GM10248 (cell line): ENCODE results near the gene EPB42.

Source experiments
- CTCF ChIA-PET: fragments of 300-600 bp; sonication (Branson Sonifier 250); formaldehyde crosslinking; extraction: SDS; loops from one replicate; lab custom pipeline; 2021; ENCODE audit warnings: antibody characterized with exemption; lab: Yijun Ruan, JAX
- POLR2A ChIA-PET: fragments of 350-650 bp; sonication (Branson Sonifier 250); formaldehyde crosslinking; extraction: SDS; loops from one replicate; lab custom pipeline; 2020; ENCODE audit warnings: antibody characterized with exemption; lab: Yijun Ruan, JAX
- DNase-seq: peaks from one replicate; pipeline ENCODE4 v3.0.0; 2012; ENCODE audit errors: extremely low spot score
- TF ChIP-seq, protein P1 (sequence below): IDR thresholded peaks from 2 replicates; pipeline ENCODE4 v1.5.1; 2012; ENCODE audit warnings: mild to moderate bottlenecking, low read depth; ENCODE audit errors: extremely low read depth, missing control alignments, control extremely low read depth

Gene EPB42

DNA sequence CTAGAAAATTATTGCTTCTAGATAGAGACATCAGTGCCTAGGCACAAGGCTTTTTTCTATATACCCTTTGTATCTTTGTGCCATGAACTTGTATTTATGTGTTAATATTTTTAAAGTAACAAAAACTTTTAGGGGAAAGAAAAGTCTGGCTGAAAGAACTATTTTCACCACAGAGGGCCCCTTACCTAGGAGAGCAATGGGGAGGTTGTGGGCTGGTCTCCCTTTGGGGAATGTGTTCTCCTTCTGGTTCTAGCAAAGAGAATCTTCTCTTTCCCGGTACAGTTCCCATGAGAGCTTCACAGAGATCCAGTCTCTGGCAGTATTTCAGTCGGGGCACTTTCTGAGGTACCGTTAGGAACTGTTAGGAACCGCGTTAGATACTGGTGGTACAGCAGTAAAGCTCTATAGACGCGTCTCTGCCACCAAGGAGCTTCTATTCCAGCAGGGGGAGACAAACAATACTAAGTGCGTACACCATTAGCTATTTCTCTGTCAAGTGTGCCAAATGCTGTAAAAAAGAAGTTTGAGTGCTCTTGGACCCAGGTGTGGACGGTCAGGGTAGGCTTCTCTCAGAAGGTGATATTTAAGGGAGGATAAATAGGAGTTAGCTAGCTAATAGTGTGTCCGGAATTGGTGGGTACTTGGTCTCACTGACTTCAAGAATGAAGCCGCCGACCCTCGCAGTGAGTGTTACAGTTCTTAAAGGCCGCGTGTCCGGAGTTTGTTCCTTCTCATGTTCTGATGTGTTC, 4.6 kb upstream of the EPB42 start:
- peak; percentile 79 for DNase-seq
- ChIA-PET CTCF (interaction anchor here (0.6 to 10.9 kb wide), 44 partner anchors 8 to 602 kb away, joined by 3 to 326 read pairs (median 5); partner anchors contain the start of gene TGM5), POLR2A (interaction anchor here (1.3 kb wide), 1 partner anchor 43 kb away, joined by 4 read pairs; no protein-coding TSS in a partner anchor)
- TF ChIP-seq, protein P1, sequence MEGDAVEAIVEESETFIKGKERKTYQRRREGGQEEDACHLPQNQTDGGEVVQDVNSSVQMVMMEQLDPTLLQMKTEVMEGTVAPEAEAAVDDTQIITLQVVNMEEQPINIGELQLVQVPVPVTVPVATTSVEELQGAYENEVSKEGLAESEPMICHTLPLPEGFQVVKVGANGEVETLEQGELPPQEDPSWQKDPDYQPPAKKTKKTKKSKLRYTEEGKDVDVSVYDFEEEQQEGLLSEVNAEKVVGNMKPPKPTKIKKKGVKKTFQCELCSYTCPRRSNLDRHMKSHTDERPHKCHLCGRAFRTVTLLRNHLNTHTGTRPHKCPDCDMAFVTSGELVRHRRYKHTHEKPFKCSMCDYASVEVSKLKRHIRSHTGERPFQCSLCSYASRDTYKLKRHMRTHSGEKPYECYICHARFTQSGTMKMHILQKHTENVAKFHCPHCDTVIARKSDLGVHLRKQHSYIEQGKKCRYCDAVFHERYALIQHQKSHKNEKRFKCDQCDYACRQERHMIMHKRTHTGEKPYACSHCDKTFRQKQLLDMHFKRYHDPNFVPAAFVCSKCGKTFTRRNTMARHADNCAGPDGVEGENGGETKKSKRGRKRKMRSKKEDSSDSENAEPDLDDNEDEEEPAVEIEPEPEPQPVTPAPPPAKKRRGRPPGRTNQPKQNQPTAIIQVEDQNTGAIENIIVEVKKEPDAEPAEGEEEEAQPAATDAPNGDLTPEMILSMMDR, result peak; percentile 72

- CTCF ChIA-PET, result interaction anchor here (0.8 to 10.9 kb wide), 5 partner anchors 11 to 65 kb away, joined by 3 to 250 read pairs (median 3); partner anchors contain the start of gene TGM5
- TF ChIP-seq, protein P1, result no peak
- no peak for DNase-seq
- POLR2A ChIA-PET, result no interaction called here
Observed at GRCh38 chr15:43221422-43221821, 604 bp upstream of the EPB42 start.

- POLR2A ChIA-PET, result no interaction called here
- DNase-seq, result no peak
- TF ChIP-seq, protein P1, result no peak
- CTCF ChIA-PET, result interaction anchor here (1.2 to 2.1 kb wide), 2 partner anchors 48 to 65 kb away, joined by 3 to 13 read pairs; no protein-coding TSS in a partner anchor
Observed at GRCh38 chr15:43219929-43220928, 589 bp downstream of the EPB42 start.

DNA sequence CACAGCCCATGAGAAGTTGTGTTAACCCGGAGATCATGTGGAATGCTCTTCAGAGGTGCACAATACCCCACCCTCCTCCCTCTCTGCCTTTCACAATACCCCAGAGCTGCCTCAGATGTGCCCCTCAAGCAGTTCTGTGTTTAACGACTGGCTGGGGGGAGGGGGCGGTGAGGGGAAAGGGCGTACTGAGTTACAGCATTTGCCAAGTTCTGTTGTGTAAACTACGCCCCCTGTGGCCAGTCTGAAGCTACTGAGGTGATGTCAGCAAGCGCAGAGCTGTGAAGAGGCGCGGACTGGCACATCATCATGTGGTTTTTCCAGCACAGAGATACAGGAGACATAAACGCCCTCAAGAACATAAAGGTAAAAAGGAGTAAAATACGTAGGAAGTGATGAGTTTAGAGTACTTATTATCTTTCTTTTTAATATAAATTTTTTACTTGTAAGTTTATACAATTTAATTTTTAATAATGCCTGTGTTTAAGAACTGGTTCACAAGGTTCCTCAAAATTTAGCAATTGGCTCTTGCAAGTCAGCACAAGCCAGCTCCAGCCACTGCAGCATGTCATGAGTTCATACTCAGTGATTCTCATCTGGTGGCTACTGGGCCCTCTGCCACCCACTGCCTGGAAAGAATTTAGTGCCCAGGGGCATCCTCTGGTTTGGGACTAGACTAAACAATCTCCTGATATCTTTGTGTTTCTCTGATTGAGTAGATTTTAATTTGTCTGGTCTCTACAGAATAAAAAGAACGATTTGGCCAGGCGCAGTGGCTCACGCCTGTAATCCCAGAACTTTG, 1.7 kb downstream of the EPB42 start:
- CTCF ChIA-PET, result interaction anchor here (1.2 to 3.6 kb wide), 3 partner anchors 7 to 66 kb away, joined by 3 to 27 read pairs (median 13); no protein-coding TSS in a partner anchor
- no peak for DNase-seq
- TF ChIP-seq, protein P1, result no peak
- POLR2A ChIA-PET, result no interaction called here

DNA sequence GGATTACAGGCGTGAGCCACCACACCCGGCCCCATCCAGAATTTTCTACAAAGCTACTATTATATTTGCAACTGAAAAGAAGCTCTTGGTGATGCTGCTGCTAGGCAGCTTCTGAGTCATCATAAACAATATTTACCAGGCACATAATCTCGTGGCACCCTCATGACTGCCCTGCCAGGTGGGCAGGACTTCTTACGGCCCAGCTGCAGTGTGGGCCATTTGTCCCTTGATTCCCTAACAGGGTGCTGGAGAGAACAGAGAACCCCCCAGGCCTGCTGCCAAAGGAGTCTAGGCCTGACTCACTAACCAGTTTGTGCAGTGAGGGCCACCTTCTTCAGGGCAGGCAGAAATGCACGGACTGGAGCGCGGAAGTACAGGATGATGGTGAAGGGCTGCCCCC, 4.9 kb downstream of the EPB42 start:
- no peak for DNase-seq
- TF ChIP-seq, protein P1, result no peak
- ChIA-PET POLR2A (no interaction called here), CTCF (interaction anchor here (1.6 to 3.6 kb wide), 4 partner anchors 9 to 69 kb away, joined by 3 to 27 read pairs (median 12); no protein-coding TSS in a partner anchor)
